ENCODE data around the gene DHRS3. TPM values are rescaled to one million over a fixed set of nuclear protein-coding genes. Genes with fewer than 3 reads are reported as not detected.

Gene DHRS3
- total RNA-seq, 1 donor from 2014 or later: 81.0 TPM

Small RNA genes within 50 kb of the gene (microRNA-seq; reads per million reads assigned to microRNA genes)
- not detected for gene MIR6730

Other genes with a start within 250 kb of the DHRS3 start
- gene AADACL4, start 25.9 kb upstream of the DHRS3 start, total RNA-seq: not detected
- gene AADACL3, start 97.9 kb upstream of the DHRS3 start, total RNA-seq: not detected
- not detected for gene CFAP107, start 128.0 kb upstream of the DHRS3 start, total RNA-seq
- not detected for gene PRAMEF12, start 155.5 kb upstream of the DHRS3 start, total RNA-seq
- gene PRAMEF1, start 173.2 kb upstream of the DHRS3 start, total RNA-seq: not detected
- gene PRAMEF11, start 213.2 kb upstream of the DHRS3 start, total RNA-seq: not detected
- gene HNRNPCL1, start 230.5 kb upstream of the DHRS3 start, total RNA-seq: not detected
- not detected for gene PRAMEF2, start 238.9 kb upstream of the DHRS3 start, total RNA-seq